ENCODE measurements around the gene SLC9A9. TPM values are rescaled to one million over a fixed set of nuclear protein-coding genes. Genes with fewer than 3 reads are reported as not detected.

SLC9A9 gene
- total and polyA plus RNA-seq, 9 of the 15 experiments (the other 6 are each of a cell fraction or from before 2014, with no cell fraction given), result 0.03 to 0.13 TPM; not detected in 7

GRCh38 chr3:143699424-143699823 lies 148.8 kb downstream of the SLC9A9 start:
- Histone ChIP-seq H3K9me1 (ENCODE audit: control insufficient read depth, insufficient read depth, low read length) (no peaks in the 10 kb centered on the region), H2AFZ (ENCODE audit: low read depth, low read length) (no peak overlapping the region), H3K4me2 (ENCODE audit: insufficient read depth, low read length) (no peak overlapping the region), H3K9ac (ENCODE audit: insufficient read depth in 1 of 2, low read depth in 2 of 2, low read length in 2 of 2) (no peak overlapping the region), H3K36me3 (ENCODE audit: control insufficient read depth, insufficient read depth, low read length) (no peaks in the 10 kb centered on the region), H3K9me3 (replicated peaks; ENCODE audit: control insufficient read depth, insufficient read depth, low read depth, low read length) (no peaks in the 10 kb centered on the region), H3K4me1 (replicated peaks in 1 of 2; ENCODE audit: control insufficient read depth in 2 of 2, insufficient read depth in 2 of 2, low read length in 2 of 2) (no peaks in the 10 kb centered on the region), H3K79me2 (ENCODE audit: control insufficient read depth, insufficient read depth, low read length) (no peaks in the 10 kb centered on the region), H3K27me3 (ENCODE audit: control insufficient read depth in 2 of 2, insufficient read depth in 2 of 2, low read length in 2 of 2) (no peaks in the 10 kb centered on the region; a peak in 1 of 5 replicates), H4K20me1 (replicated peaks; ENCODE audit: control insufficient read depth, insufficient read depth, low read length) (no peaks in the 10 kb centered on the region), H3K27ac (ENCODE audit: extremely low read depth, low read depth, low read length) (no peak overlapping the region), H3K4me3 (no peak overlapping the region)
- FAIRE-seq, result no peak
- no TSS peak for BruUV-seq (replicated peaks)
- DNase-seq (ENCODE audit: extremely low read depth in 1 of 4, low spot score in 3 of 4), result no peak
- in situ Hi-C loops (cut with MboI), result no loop called here
- CTCF ChIA-PET (ENCODE audit: low intra/inter-chr PET ratio), result no interaction called here
- intact Hi-C loops (cut with micrococcal nuclease), result no loop called here
- POLR2A ChIA-PET, result interaction anchor here (0.6 to 1.2 kb wide), 2 partner anchors 10 to 871 kb away, joined by 3 to 4 read pairs; no protein-coding TSS in a partner anchor
- 3% methylated on average over 3 of the region's 3 CpGs for WGBS (ENCODE audit: insufficient coverage, low coverage, missing lambda C conversion rate)
- no peak for ATAC-seq
- no peak for TF ChIP-seq ZZZ3 (IDR thresholded peaks at IDR 0.05)
- TF ChIP-seq CREB1 (IDR thresholded peaks at IDR 0.05), result no peak
- TF ChIP-seq CREB1 (CRISPR knock-in tag; IDR thresholded peaks at IDR 0.05), result no peak
- TF ChIP-seq ZFP91 (CRISPR knock-in tag; IDR thresholded peaks at IDR 0.05), result no peak
- no peak for TF ChIP-seq ZNF512 (tag; IDR thresholded peaks at IDR 0.05)
- no peak for TF ChIP-seq PHB (CRISPR knock-in tag; IDR thresholded peaks at IDR 0.05)
- no peak for TF ChIP-seq SNRNP70 (optimal IDR thresholded peaks at IDR 0.05; ENCODE audit: low read depth, low read length)
- TF ChIP-seq ZNF407 (IDR thresholded peaks at IDR 0.05; ENCODE audit: low read depth), result no peak
- no peak for TF ChIP-seq ZBTB34 (CRISPR knock-in tag; IDR thresholded peaks at IDR 0.05)
- TF ChIP-seq MAFK (IDR thresholded peaks at IDR 0.05; ENCODE audit: low read length), result no peak
- TF ChIP-seq TAF7 (tag; IDR thresholded peaks at IDR 0.05), result no peak
- no peak for TF ChIP-seq ZNF717 (CRISPR knock-in tag; IDR thresholded peaks at IDR 0.05)
